GM23338 (cell line): Measurements from ENCODE around the gene STK24. TPM values are rescaled to one million over a fixed set of nuclear protein-coding genes. Genes with fewer than 3 reads are reported as not detected.
A peak's percentile ranks its signal among the peaks of the same experiment; 100 is the strongest.

Source experiments
- ATAC-seq: fragments of 200-7000 bp; cut with Tn5 transposase; 3 replicates; pipeline ENCODE4 v1.9.1; 2020
- DNase-seq: peaks from one replicate; pipeline ENCODE4 v3.0.0-alpha.2; 2015; ENCODE audit warnings: low spot score
- H2AFZ ChIP-seq: fragments of 200-600 bp; sonication (generic); 2 replicates; pipeline ENCODE4 v1.8.0; 2016; ENCODE audit warnings: antibody characterized with exemption, mild to moderate bottlenecking, moderate library complexity
- H3F3A ChIP-seq: fragments of 200-600 bp; sonication (generic); replicated peaks from 2 replicates; pipeline ENCODE4 v1.8.0; 2017; ENCODE audit warnings: antibody characterized with exemption, mixed run types, low read depth
- H3K27ac ChIP-seq: fragments of 200-600 bp; sonication (generic); 2 replicates; pipeline ENCODE4 v1.6.1; 2016; ENCODE audit warnings: low read depth
- H3K27me3 ChIP-seq: fragments of 200-600 bp; sonication (generic); 2 replicates; pipeline ENCODE4 v1.8.0; 2016; ENCODE audit warnings: mild to moderate bottlenecking, mixed run types, moderate library complexity; ENCODE audit not compliant: insufficient read depth
- H3K36me3 ChIP-seq: fragments of 200-600 bp; sonication (generic); 2 replicates; pipeline ENCODE4 v1.8.0; 2016; ENCODE audit warnings: mild to moderate bottlenecking; ENCODE audit not compliant: insufficient read depth
- H3K4me1 ChIP-seq: fragments of 200-600 bp; sonication (generic); 2 replicates; pipeline ENCODE4 v1.8.0; 2016; ENCODE audit warnings: mild to moderate bottlenecking, moderate library complexity; ENCODE audit not compliant: insufficient read depth
- H3K4me2 ChIP-seq: fragments of 200-600 bp; sonication (generic); 2 replicates; pipeline ENCODE4 v1.7.1; 2017; ENCODE audit warnings: mixed run types
- H3K4me3 ChIP-seq: fragments of 200-600 bp; sonication (generic); 2 replicates; pipeline ENCODE4 v1.6.1; 2016; ENCODE audit warnings: mixed run types
- H3K79me2 ChIP-seq: fragments of 200-600 bp; sonication (generic); replicated peaks from 2 replicates; pipeline ENCODE4 v1.8.0; 2017; ENCODE audit warnings: mild to moderate bottlenecking; ENCODE audit not compliant: insufficient read depth
- H3K9me2 ChIP-seq: fragments of 200-600 bp; sonication (generic); 2 replicates; pipeline ENCODE4 v1.8.0; 2017; ENCODE audit not compliant: insufficient read depth
- H4K20me1 ChIP-seq: fragments of 200-600 bp; sonication (generic); replicated peaks from 2 replicates; pipeline ENCODE4 v1.8.0; 2017; ENCODE audit warnings: mild to moderate bottlenecking; ENCODE audit not compliant: insufficient read depth
- H3K27ac Mint-ChIP-seq: 2 replicates; pipeline ENCODE4 v1.8.0; 2020; ENCODE audit warnings: inconsistent platforms, mild to moderate bottlenecking, moderate library complexity, mixed read lengths
- H3K27me3 Mint-ChIP-seq: 3 replicates; pipeline ENCODE4 v1.8.0; 2022; ENCODE audit warnings: low read depth, mild to moderate bottlenecking, moderate library complexity, mixed read lengths, inconsistent platforms; ENCODE audit not compliant: insufficient read depth, poor library complexity
- H3K36me3 Mint-ChIP-seq: 3 replicates; pipeline ENCODE4 v1.8.0; 2021; ENCODE audit warnings: low read depth, mild to moderate bottlenecking, inconsistent platforms, moderate library complexity, mixed read lengths
- H3K4me1 Mint-ChIP-seq: 3 replicates; pipeline ENCODE4 v1.8.0; 2020; ENCODE audit warnings: mild to moderate bottlenecking, inconsistent platforms, mixed read lengths
- H3K4me3 Mint-ChIP-seq: 3 replicates; pipeline ENCODE4 v1.8.0; 2021; ENCODE audit warnings: moderate library complexity, mild to moderate bottlenecking, inconsistent platforms, mixed read lengths
- H3K9me3 Mint-ChIP-seq: 3 replicates; pipeline ENCODE4 v1.8.0; 2020; ENCODE audit warnings: moderate library complexity, mild to moderate bottlenecking, inconsistent platforms, mixed read lengths
- CREB1 ChIP-seq: fragments of 250-450 bp; sonication (Bioruptor Pico); IDR thresholded peaks from 2 replicates; pipeline ENCODE4 v1.5.0; 2020; ENCODE audit warnings: low read depth, mild to moderate bottlenecking, moderate library complexity
- EZH2 ChIP-seq: fragments of 200-600 bp; sonication (generic); IDR thresholded peaks from one replicate; pipeline ENCODE4 v1.8.0; 2017; ENCODE audit warnings: antibody characterized with exemption, mild to moderate bottlenecking, low read depth; ENCODE audit not compliant: unreplicated experiment
- JUNB ChIP-seq: IDR thresholded peaks from one replicate; pipeline ENCODE4 v1.6.1; 2016; ENCODE audit warnings: antibody characterized with exemption; ENCODE audit not compliant: unreplicated experiment
- NANOG ChIP-seq: IDR thresholded peaks from 2 replicates; pipeline ENCODE4 v1.6.1; 2016; ENCODE audit warnings: antibody characterized with exemption, borderline replicate concordance
- POLR2AphosphoS5 ChIP-seq: IDR thresholded peaks from 2 replicates; pipeline ENCODE4 v1.6.1; 2016; ENCODE audit warnings: antibody characterized with exemption, low read depth
- STAT1 ChIP-seq: IDR thresholded peaks from one replicate; pipeline ENCODE4 v1.6.1; 2016; ENCODE audit warnings: antibody characterized with exemption; ENCODE audit not compliant: unreplicated experiment
- ZNF114 ChIP-seq: fragments of 250-450 bp; sonication (Bioruptor Pico); IDR thresholded peaks from 2 replicates; pipeline ENCODE4 v1.5.0; 2020; ENCODE audit warnings: mild to moderate bottlenecking, moderate library complexity
- ZNF331 ChIP-seq: fragments of 250-450 bp; sonication (Bioruptor Pico); IDR thresholded peaks from 2 replicates; pipeline ENCODE4 v1.5.0; 2020; ENCODE audit warnings: low read depth, mild to moderate bottlenecking, moderate library complexity
- polyA plus RNA-seq: library from polyadenylated mRNA; unstranded; fragments of >200 nt; fragmentation: Nextera tagmentation; extraction: Ambion mirVana; gene quantifications from 2 replicates; pipeline ENCODE4 v1.2.1, GENCODE V29; 2016
- total RNA-seq: library from RNA; depleted of rRNA; stranded (reverse); fragments of >200 nt; shearing (Covaris generic); gene quantifications from 2 replicates; pipeline ENCODE4 v1.2.3, GENCODE V29; 2014
- TF ChIP-seq, protein P1 (sequence below): IDR thresholded peaks from 2 replicates; pipeline ENCODE4 v1.6.1; 2016; ENCODE audit warnings: antibody characterized with exemption
- TF ChIP-seq, protein P2 (sequence below): IDR thresholded peaks from one replicate; pipeline ENCODE4 v1.6.1; 2018; ENCODE audit warnings: antibody characterized with exemption; ENCODE audit not compliant: unreplicated experiment

Gene STK24
- total and polyA plus RNA-seq, 2 experiments from 2014 or later, result 56.5 to 144 TPM

DNA sequence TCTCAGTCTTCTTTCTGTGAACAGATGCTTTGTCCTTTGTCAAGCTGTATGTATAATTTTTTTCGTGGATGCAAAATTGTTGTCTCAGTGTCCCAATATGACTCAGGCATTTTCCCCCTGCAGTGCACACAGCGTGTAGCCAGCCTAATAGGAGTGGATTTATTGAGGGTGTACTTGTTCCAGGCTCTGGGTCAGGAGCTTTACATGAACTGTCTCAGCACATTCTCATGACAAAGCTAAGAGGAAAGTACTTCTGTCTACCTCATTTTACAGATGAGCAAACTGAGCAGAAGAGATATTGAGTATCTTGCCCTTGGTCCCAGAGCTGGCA, 50.8 kb downstream of the STK24 start:
- H2AFZ ChIP-seq, result no peak overlapping the region
- DNase-seq (no peak), ATAC-seq (no peak)
- H3K36me3 ChIP-seq, result no peaks in the 10 kb centered on the region
- Mint-ChIP-seq H3K4me3 (no peak overlapping the region), H3K9me3 (no peaks in the 10 kb centered on the region), H3K27me3 (peaks cover 13% of the 10 kb centered on the region), H3K4me1 (peaks cover 89% of the 10 kb centered on the region), H3K27ac (0 out of 2 replicates have a peak overlapping the region, but pooled peaks have one; percentile 19), H3K36me3 (no peaks in the 10 kb centered on the region)
- peaks cover 84% of the 10 kb centered on the region for H4K20me1 ChIP-seq
- H3K4me3 ChIP-seq, result no peak overlapping the region
- H3K27me3 ChIP-seq, result no peaks in the 10 kb centered on the region
- H3K4me1 ChIP-seq, result peaks cover 67% of the 10 kb centered on the region
- peak overlapping the region; percentile 46; the same call in 1 of the 2 replicates for H3K4me2 ChIP-seq
- no peak overlapping the region for H3K27ac ChIP-seq
- H3F3A ChIP-seq, result no peaks in the 10 kb centered on the region
- peaks cover 100% of the 10 kb centered on the region for H3K79me2 ChIP-seq
- TF ChIP-seq NANOG (no peak), POLR2AphosphoS5 (no peak), ZNF331 (CRISPR knock-in tag) (no peak), STAT1 (no peak), ZNF114 (CRISPR knock-in tag) (no peak), JUNB (no peak), EZH2 (no peak), CREB1 (CRISPR knock-in tag) (no peak)
- TF ChIP-seq, protein P1, sequence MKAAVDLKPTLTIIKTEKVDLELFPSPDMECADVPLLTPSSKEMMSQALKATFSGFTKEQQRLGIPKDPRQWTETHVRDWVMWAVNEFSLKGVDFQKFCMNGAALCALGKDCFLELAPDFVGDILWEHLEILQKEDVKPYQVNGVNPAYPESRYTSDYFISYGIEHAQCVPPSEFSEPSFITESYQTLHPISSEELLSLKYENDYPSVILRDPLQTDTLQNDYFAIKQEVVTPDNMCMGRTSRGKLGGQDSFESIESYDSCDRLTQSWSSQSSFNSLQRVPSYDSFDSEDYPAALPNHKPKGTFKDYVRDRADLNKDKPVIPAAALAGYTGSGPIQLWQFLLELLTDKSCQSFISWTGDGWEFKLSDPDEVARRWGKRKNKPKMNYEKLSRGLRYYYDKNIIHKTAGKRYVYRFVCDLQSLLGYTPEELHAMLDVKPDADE, result no peak
- TF ChIP-seq, protein P2, sequence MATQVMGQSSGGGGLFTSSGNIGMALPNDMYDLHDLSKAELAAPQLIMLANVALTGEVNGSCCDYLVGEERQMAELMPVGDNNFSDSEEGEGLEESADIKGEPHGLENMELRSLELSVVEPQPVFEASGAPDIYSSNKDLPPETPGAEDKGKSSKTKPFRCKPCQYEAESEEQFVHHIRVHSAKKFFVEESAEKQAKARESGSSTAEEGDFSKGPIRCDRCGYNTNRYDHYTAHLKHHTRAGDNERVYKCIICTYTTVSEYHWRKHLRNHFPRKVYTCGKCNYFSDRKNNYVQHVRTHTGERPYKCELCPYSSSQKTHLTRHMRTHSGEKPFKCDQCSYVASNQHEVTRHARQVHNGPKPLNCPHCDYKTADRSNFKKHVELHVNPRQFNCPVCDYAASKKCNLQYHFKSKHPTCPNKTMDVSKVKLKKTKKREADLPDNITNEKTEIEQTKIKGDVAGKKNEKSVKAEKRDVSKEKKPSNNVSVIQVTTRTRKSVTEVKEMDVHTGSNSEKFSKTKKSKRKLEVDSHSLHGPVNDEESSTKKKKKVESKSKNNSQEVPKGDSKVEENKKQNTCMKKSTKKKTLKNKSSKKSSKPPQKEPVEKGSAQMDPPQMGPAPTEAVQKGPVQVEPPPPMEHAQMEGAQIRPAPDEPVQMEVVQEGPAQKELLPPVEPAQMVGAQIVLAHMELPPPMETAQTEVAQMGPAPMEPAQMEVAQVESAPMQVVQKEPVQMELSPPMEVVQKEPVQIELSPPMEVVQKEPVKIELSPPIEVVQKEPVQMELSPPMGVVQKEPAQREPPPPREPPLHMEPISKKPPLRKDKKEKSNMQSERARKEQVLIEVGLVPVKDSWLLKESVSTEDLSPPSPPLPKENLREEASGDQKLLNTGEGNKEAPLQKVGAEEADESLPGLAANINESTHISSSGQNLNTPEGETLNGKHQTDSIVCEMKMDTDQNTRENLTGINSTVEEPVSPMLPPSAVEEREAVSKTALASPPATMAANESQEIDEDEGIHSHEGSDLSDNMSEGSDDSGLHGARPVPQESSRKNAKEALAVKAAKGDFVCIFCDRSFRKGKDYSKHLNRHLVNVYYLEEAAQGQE, result no peak
- no peaks in the 10 kb centered on the region for H3K9me2 ChIP-seq

DNA sequence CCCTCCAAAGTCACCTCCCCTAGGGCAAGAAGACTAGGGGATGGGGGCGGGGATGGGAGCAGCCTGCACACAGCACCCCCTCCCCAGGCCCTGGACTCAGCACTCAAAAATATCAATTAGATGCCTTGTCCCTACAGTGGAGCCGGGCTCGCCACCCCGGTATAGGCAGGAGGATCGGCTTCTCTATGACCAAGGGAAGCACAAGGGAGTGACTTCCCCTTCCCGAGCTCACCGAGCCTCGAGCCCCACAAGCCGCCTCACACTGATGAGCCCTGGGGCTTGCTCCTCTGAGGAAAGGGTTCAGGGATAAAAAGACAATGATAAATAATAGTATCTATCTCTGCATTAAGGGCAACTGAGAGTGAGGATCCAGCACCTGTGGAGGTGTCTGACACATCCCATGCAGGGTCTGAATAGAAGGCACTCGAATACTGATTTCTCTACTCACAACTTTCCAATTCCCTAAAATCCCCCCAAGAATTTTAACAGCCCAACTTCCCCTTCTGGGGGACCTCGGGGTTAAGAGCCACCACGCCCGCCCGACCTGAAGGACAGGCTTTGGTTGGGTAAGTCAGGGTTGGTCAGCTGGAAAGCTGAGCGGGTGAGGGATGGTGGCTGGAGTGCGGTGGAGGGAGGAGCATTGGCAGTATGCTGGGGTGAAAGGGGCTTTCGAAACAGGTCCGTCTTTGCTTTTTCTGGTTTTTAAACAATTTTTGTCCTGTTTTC, 51.3 kb downstream of the STK24 start:
- no peak overlapping the region for H2AFZ ChIP-seq
- H3K27me3 ChIP-seq, result no peaks in the 10 kb centered on the region
- no peak overlapping the region for H3K4me3 ChIP-seq
- no peak overlapping the region for H3K27ac ChIP-seq
- H3K9me2 ChIP-seq, result no peaks in the 10 kb centered on the region
- no peaks in the 10 kb centered on the region for H3K36me3 Mint-ChIP-seq
- H4K20me1 ChIP-seq, result peaks cover 84% of the 10 kb centered on the region
- ATAC-seq (peak; percentile 20), DNase-seq (no peak)
- no peaks in the 10 kb centered on the region for H3K36me3 ChIP-seq
- H3K4me1 Mint-ChIP-seq, result peaks cover 91% of the 10 kb centered on the region
- H3K27me3 Mint-ChIP-seq, result peaks cover 13% of the 10 kb centered on the region
- H3K79me2 ChIP-seq, result peaks cover 100% of the 10 kb centered on the region
- no peaks in the 10 kb centered on the region for H3F3A ChIP-seq
- H3K27ac Mint-ChIP-seq, result 0 out of 2 replicates have a peak overlapping the region, but pooled peaks have one; percentile 30
- no peaks in the 10 kb centered on the region for H3K9me3 Mint-ChIP-seq
- no peak overlapping the region for H3K4me3 Mint-ChIP-seq
- peak overlapping the region; percentile 46; the same call in 1 of the 2 replicates for H3K4me2 ChIP-seq
- peaks cover 72% of the 10 kb centered on the region for H3K4me1 ChIP-seq
- no peak for TF ChIP-seq ZNF331 (CRISPR knock-in tag)
- TF ChIP-seq, protein P2, result no peak
